Measurements from ENCODE around the gene PPP1R27.

Gene PPP1R27, protein sequence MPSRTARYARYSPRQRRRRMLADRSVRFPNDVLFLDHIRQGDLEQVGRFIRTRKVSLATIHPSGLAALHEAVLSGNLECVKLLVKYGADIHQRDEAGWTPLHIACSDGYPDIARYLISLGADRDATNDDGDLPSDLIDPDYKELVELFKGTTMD

DNA sequence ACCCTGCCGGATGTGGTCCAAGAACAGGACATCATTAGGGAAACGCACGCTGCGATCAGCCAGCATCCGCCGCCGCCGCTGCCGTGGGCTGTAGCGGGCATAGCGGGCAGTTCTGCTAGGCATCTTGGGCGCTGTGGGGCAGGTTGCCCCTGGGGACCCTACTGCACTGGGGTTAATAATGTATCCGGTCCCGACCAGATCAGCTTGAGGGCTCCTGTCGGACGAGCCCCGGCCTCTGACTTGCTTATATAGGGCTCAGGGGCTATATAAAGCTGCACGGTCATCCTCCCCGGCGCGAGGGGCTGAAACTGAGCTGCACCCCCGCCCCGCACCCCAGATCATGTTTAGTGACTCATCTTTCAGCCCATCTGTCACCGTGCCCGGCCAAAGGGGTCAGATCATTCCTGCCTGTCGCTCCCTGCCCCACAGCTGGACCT lies at the start of gene PPP1R27:
Gene PPP1R27 (minus strand): TSS at position 220 of the 437 bp plus-strand sequence. CDS start 97 bp downstream, at position 123.
- DNase-seq (ENCODE audit: low read depth) = no peak

- no peak for DNase-seq (ENCODE audit: low read depth)
These were observed 49.7 kb upstream of the PPP1R27 start for GRCh38 chr17:81884520-81884919.

GRCh38 chr17:81879121-81879520 lies 44.3 kb upstream of the PPP1R27 start:
- DNase-seq (ENCODE audit: low read depth) = no peak

- no peak for DNase-seq (ENCODE audit: low read depth)
These were observed 43.4 kb upstream of the PPP1R27 start for GRCh38 chr17:81878294-81878693.

- DNase-seq (ENCODE audit: low read depth) = no peak
These were observed 42.7 kb upstream of the PPP1R27 start for GRCh38 chr17:81877569-81877968.

DNA sequence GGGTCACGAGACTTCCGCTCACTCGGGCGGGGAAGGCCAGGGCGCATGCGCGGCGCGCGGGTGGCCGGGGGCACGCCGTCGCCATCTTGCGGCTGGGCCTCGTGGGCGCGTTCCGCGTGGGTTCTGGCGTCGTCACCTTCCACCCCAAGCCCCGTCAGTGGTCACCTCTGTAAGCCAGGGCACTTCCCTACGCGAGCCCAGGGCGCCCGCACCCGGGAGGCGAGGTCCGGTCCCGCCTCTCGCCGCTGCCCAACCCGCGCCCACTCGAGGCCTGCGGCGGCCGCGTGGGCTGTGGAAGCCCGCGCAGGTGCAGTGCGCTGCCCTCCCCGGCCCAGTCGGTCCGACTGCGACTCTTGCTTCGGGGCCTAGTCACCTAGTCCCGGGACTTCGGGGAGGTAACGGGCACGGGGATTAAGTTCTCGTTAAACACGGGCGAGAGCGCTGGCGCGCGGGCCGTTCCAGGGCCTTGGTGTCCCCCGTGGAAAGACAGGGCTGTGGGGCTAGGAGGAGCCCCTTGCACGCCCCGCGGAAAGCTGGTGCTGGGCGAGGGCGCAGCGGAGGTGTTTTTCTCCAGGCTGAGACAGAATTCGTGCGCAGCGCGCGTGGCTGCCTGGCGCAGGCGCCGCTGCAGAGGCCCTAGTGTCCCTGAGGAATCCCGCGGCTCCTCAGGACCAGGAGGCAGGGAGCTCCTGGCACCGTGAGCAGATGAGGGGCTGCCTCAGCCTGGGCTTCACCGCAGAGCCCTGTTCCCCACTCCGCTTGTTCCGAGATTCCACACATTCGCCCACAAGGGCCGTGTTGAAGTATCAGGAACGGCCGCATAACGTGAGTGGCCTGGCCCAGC lies 36.8 kb upstream of the PPP1R27 start:
- DNase-seq (ENCODE audit: low read depth) = peak; percentile 96

DNA sequence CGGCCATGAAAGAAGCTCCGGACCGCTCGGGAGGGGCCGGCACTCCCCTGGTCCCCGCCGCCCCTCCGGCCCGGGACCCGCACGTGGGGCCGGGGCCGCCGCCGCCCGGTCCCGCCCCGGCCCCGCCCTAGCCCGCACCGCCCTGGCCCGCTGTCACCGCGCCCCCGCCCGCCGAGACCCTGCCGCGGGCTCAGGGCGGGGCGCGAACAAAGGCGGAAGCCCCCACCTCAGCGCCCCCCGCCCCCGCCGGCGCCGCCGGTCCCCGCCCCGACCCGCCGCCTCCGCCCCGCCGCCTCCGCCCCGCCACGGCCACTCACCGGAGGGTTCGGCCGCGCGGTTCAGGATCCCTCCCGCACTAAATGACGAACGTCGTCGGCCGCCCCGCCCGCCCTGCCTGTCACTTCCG lies 36.1 kb upstream of the PPP1R27 start, which contains the start of gene ARHGDIA:
Gene ARHGDIA (minus strand): TSS at position 357 of the 406 bp plus-strand sequence. CDS start 1,407 bp downstream, outside the sequence.
- DNase-seq (ENCODE audit: low read depth) = no peak

DNA sequence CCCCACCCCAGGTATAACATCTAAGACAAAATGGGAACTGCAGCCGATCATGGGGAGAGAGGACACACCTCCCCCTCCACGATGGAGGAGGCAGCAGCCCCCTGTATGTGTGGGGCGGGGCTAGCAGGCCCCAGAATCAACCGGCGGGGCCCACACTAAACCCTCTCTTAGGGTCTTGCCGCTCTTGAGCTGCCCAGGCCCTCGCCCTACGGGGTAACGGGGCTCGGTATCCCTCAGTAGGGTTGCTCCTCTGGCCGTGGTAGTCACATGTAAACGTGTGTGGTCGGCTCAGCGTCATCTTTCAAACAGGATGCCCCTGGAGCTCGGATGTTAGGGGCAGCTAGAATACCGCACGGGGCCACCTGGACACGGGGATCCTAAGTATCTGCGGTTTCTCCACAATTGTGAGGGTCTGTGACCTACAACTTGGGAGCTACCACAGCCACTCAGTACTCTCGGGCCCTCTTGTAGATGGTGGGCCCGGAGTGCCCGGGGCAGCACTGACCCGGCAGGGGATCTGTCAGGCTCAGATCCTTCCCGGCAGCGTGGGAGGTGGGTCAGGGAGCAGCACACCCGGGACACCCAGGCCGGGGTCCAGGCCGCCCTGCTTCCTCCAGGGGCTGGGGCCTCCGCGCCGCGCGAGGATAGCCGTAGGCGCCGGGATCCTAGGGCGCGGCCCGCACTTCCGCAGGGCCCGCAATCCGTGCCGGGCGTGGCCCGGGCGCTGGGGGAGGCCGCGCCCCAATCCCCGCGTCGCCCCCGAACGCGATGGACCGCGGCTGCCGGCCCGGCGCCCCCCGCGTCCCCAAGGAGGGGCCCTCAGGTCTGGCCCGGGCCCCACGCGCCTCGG lies 35.5 kb upstream of the PPP1R27 start:
- DNase-seq (ENCODE audit: low read depth) = peak; percentile 30

- DNase-seq (ENCODE audit: low read depth) = no peak
These were observed 34.6 kb upstream of the PPP1R27 start for GRCh38 chr17:81869221-81870130.

- DNase-seq (ENCODE audit: low read depth) = no peak
These were observed 33.9 kb upstream of the PPP1R27 start for GRCh38 chr17:81868674-81869220.

DNA sequence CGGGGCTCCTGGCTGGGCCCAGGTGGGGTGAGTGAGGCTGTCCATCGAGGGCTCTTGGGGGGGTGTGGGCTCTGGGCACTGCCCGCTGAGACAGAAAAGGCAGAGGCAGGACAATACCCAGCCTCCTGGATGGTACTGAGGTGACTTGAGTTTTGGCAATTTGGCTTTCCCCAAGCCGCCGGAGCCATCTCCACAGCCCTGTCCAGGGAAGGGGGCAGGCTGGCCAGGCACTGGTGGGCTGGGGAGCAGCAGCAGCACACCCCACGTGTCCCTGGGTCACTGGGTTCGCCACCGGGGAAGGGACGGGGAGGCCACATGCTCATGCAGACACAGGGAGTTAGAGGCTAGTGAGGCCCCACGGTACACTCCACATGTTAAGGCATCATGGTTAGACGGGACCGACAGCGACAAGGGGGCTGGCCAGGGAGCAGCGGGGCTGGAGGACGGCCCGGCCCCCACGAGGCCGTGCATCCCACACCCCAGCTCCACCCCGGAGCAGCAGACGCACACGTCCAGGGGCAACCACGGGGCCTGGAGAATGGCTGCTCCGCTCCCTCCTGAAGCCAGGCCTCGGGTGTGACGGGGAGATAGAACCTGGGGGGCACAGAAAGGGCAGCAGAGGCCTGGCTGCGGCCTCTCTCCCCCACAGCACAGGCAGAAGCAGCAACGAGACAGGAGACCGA lies 33.3 kb upstream of the PPP1R27 start:
- DNase-seq (ENCODE audit: low read depth) = no peak

DNA sequence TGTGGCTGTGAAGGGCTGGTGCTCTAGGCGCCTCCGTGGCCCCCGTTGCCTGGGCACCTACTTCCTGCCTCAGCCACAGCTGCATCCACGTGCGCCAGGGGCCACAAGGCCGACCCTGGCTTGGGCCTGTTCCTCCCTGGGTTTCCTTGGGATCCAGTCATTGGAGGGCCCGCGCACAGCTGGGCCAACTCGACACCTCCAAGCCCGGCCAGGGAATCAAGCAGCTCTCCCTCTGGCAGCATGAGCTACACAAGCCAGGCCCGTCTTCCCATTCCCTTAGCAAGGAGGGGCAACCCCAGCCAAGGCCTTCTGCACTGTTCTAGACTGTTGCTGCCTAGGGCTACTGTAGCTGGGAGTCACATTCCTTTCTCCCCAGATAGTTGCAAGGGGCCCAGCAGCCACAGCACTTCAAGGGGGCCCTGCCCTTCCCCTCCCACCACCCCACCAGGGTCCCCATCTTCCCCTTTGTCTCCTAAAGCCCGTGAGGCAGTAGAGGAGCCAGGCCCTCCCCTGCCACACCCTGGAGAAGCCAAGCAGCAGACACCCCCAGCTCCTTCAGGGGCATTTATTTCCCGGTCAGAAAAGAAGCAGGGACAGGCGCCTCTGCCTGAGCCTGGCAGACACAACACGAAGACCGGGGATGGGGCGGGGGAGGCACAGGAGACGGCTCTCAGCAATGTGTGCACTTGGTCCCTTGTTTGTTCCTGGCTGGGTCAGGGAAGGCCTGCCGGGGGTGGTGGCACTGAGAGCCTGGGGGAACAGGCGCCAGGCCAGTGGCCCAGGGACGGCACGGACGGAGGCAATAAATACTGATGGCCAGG lies 32.5 kb upstream of the PPP1R27 start:
- DNase-seq (ENCODE audit: low read depth) = no peak

DNA sequence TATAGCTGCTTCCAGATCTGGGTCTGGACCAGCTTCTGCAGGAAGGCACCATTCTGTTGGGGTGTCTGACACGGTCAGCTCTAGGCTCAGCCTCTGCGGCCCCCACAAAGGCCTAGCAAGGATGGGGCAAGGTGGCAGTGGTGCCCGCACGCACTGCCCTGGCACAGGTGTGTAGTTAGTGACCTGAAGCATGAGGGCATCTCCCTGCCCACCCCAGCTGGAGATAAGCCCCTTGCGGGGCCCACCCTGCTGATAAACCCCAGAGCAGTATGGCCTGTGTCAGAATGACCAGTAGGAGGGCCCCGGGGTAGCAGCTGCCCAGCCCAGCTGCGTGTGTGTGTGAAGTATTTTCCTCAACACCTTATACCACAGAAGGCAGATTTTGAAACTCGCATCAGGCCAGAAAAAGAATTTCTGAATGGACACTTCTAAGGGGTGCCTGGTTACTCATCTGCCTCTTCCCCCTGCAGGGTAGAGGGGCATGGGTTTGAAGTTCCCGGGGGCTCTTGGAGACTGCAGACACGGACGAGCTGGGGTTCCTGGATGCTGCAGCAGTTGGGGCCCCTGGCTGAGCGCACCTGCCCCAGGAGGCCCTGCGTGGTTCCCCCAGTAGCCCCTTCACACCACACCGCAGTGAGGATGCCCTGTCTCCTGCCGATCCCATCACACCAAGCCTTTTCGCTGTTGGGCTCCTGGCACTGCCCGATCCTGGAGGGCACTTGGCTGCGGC lies 31.8 kb upstream of the PPP1R27 start:
- DNase-seq (ENCODE audit: low read depth) = no peak

DNA sequence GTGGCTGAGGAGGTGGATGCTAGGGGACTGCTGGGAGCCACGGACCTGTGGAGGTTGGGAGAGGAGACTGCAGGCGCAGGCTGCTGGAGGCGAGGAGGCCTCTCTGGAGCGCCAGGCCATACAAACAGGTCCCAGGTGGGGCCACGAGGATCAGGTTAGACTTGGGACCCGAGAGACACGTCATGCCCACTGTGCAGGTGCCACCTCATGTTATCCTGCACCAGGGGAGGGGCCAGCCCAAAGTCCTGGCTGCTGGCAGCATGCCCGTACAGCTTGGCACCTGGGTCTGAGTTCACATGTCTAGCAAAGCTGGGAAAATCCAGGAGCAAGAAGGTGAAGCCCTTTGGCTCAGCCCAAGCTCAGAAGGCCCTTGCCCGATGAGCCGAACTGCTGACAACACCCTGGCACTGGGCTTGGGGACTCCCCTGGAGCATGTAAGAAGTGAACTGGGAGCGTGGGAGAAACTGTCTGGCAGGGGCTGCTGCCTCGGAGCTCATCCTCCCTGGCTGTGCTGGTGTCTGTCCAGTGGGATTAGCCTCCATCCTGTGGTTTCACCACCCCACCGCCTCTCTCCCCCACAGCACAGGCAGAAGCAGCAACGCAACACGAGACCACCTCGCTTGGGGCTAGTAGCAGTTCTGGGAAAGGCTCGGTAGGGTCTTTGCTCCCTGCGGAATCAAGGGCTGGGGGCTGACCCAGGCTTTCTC lies 31.0 kb upstream of the PPP1R27 start:
- no peak for DNase-seq (ENCODE audit: low read depth)

DNA sequence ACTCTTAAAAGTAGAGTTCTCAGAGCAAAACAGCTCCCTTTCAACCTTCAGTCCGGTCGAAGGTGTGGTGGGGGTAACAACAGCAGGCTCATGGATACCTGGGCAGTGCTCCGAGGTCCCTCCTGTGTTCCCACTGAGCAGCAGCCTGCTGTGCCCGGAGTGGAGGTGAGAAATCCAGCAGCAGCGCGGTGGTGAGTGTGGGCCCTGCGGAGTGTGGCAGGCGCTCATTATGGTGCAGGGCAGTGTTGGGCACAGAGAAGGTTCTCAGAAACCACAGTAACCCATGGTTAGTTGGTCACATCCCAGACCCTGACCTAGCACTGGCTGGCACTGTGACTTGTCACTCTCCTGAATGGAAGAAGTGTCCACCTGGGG lies 30.5 kb upstream of the PPP1R27 start:
- DNase-seq (ENCODE audit: low read depth) = no peak

DNA sequence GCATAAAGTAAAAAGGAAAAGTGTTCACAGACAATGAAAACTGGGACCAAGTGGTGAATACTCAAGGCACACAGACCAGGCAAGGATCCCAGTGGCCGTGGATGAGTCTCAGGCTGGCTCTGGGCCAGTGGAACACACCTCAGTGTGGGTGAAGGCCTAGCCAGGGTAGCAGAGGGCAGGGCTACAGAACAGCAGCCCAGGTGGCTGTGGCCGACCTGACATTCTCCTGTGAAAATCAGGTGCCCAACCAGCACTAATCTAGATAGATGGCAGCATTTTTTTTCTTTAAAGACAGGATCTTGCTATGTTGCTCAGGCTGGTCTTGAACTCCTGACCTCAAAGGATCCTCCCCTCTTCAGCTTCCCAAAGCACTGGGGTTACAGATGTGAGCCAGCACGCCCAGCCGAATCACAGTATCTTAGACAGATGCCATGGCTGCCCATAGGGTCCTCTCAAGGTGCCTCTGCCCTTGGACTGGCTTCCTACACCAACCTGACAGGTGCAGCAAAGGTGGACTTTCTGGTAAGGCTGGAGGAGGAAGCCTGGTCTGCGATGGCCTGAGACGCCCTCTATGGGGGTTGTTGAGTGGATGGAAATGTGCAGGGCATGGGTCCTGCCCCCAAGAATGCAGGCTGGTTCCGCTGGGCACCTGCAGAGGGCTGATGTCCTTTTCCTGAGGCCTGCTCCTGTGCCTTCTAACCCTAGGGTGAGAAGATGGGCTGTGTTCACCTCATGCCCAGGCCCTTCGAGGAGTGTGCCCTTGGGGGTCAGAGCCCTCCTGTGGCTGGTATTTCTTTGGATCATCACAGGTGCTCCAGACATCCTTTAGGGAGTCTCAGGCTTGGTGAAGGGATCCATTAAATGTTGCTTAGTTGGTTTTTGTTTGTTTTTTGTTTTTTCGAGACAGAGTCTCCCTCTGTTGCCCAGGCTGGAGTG lies 29.3 kb upstream of the PPP1R27 start:
- DNase-seq (ENCODE audit: low read depth) = no peak

- no peak for DNase-seq (ENCODE audit: low read depth)
These were observed 28.3 kb upstream of the PPP1R27 start for GRCh38 chr17:81863123-81863675.
